K562 (cell line): ENCODE results near the gene CDCA3. TPM values are rescaled to one million over a fixed set of nuclear protein-coding genes. Genes with fewer than 3 reads are reported as not detected.

Experiments
- EP400 ChIP-seq: fragments of 450-650 bp; IDR thresholded peaks from 2 replicates; pipeline ENCODE4 v1.6.1; 2017; ENCODE audit warnings: antibody characterized with exemption, mild to moderate bottlenecking, moderate library complexity
- MGA ChIP-seq: fragments of 450-650 bp; IDR thresholded peaks from 2 replicates; pipeline ENCODE4 v1.6.1; 2016; ENCODE audit warnings: mild to moderate bottlenecking, moderate library complexity
- REST ChIP-seq, 2 experiments: fragments of 450-650 bp; formaldehyde crosslinking in 1 of 2; IDR thresholded peaks; 2 replicates each; pipeline versions ENCODE4 v1.4.0 to v1.6.1; 2014 to 2020; ENCODE audit warnings: mild to moderate bottlenecking in 2 of 2, borderline replicate concordance in 1 of 2, low read depth in 1 of 2
- WHSC1 ChIP-seq: IDR thresholded peaks from one replicate; pipeline ENCODE4 v1.6.1; 2012; ENCODE audit warnings: low read length, control low read depth, inconsistent platforms
- polyA plus RNA-seq, 8 experiments: library from polyadenylated mRNA; depleted of rRNA in 4 of 8; stranded (reverse) in 5 of 8; unstranded in 3 of 8; fragments of >200 nt; fragmentation: Nextera tagmentation in 2 of 8; fragmentation: Illumina TruSeq in 1 of 8; extraction: Ambion mirVana in 2 of 8; extraction: Trizol in 1 of 8; gene quantifications; 2 replicates each; pipeline versions ENCODE4 v1.2.1 to v1.2.3, GENCODE V29; 2011 to 2014; ENCODE audit warnings: inconsistent platforms in 1 of 8, missing spikeins in 1 of 8
- total RNA-seq, 7 experiments: library from RNA; depleted of rRNA in 6 of 7; stranded (reverse); fragments of >200 nt in 6 of 7; fragmentation: Illumina TruSeq in 2 of 7; extraction: Trizol in 2 of 7; gene quantifications; 2 replicates each; pipeline versions ENCODE4 v1.2.1 to v1.2.3, GENCODE V29; 2011 to 2021; ENCODE audit warnings: low replicate concordance in 1 of 7

The CDCA3 gene
- total and polyA plus RNA-seq, 9 of the 15 experiments (the other 6 are each of a cell fraction or from before 2014, with no cell fraction given): 24.2 to 80.8 (median 55.1) TPM

- TF ChIP-seq MGA (peak; percentile 66), REST (IDR thresholded peaks at IDR 0.05; ENCODE audit: borderline replicate concordance) (peak; percentile 21; the same call in 1 of the 2 replicates), REST (CRISPR knock-in tag; IDR thresholded peaks at IDR 0.05; ENCODE audit: low read depth) (no peak), WHSC1 (no peak), EP400 (peak; percentile 55; the same call in 1 of the 2 replicates)
Observed at GRCh38 chr12:6843118-6843902, 7.8 kb downstream of the CDCA3 start (continued).
